K562 (cell line): ENCODE results near the gene MBD3. TPM values are rescaled to one million over a fixed set of nuclear protein-coding genes. Genes with fewer than 3 reads are reported as not detected.
"Not testable (repeated sequence)": the region's sequence is repeated elsewhere in the genome, so short reads cannot be mapped to it uniquely, and the experiment has no call there.

ENCODE experiments used
- ATAC-seq: fragments of 200-7000 bp; cut with Tn5 transposase; 3 replicates; pipeline ENCODE4 v1.9.1; 2020; ENCODE audit warnings: moderate library complexity
- BruUV-seq: library from RNA; stranded (reverse); fragments of 400-500 nt; replicated peaks from 2 replicates; lab custom pipeline; 2021; lab: Mats Ljungman, UMichigan
- CTCF ChIA-PET: fragments of 300-600 bp; formaldehyde crosslinking; extraction: SDS; loops from one replicate; lab custom pipeline; 2021; ENCODE audit warnings: low intra/inter-chr PET ratio; lab: Yijun Ruan, JAX
- POLR2A ChIA-PET: fragments of 300-600, 350-650 bp; sonication (Branson Sonifier 250); formaldehyde crosslinking; extraction: SDS; loops from one replicate; lab custom pipeline; 2021; ENCODE audit warnings: antibody characterized with exemption, inconsistent platforms; lab: Yijun Ruan, JAX
- DNase-seq, 4 experiments: peaks; one replicate each; pipeline versions ENCODE4 v3.0.0 to v3.0.0-alpha.2; 2011 to 2018; ENCODE audit warnings: low spot score in 3 of 4, mixed read lengths in 3 of 4; ENCODE audit errors: extremely low read depth in 1 of 4
- FAIRE-seq: peaks from 2 replicates; lab custom pipeline; 2011; peaks lifted over from hg19 to GRCh38; lab: Jason Lieb, UNC
- H2AFZ ChIP-seq: 2 replicates; pipeline ENCODE4 v1.6.0; 2011; ENCODE audit warnings: low read depth, low read length, control low read depth, inconsistent platforms
- H3K27ac ChIP-seq: fragments of 200-600 bp; 3 replicates; pipeline ENCODE4 v1.8.0; 2011; ENCODE audit warnings: low read depth, mild to moderate bottlenecking, control low read depth, inconsistent platforms, low read length, moderate library complexity, mixed read lengths; ENCODE audit errors: extremely low read depth
- H3K27me3 ChIP-seq, 2 experiments: fragments of 300-600 bp in 1 of 2; 2 replicates in 1 of 2; 3 replicates in 1 of 2; pipeline versions ENCODE4 v1.6.0 to v1.8.0; 2011; ENCODE audit warnings: inconsistent platforms in 2 of 2, low read length in 2 of 2, mild to moderate bottlenecking in 1 of 2, mixed read lengths in 1 of 2, moderate library complexity in 1 of 2; ENCODE audit not compliant: control insufficient read depth in 2 of 2, insufficient read depth in 2 of 2
- H3K36me3 ChIP-seq: fragments of 300-600 bp; 3 replicates; pipeline ENCODE4 v1.8.0; 2011; ENCODE audit warnings: mild to moderate bottlenecking, low read length, inconsistent platforms; ENCODE audit not compliant: control insufficient read depth, insufficient read depth
- H3K4me1 ChIP-seq, 2 experiments: fragments of 200-600 bp in 1 of 2; replicated peaks in 1 of 2; 2 replicates in 1 of 2; 3 replicates in 1 of 2; pipeline versions ENCODE4 v1.5.1 to v1.8.0; 2011; ENCODE audit warnings: inconsistent platforms in 2 of 2, low read length in 2 of 2, mild to moderate bottlenecking in 1 of 2, mixed read lengths in 1 of 2, moderate library complexity in 1 of 2; ENCODE audit not compliant: control insufficient read depth in 2 of 2, insufficient read depth in 2 of 2
- H3K4me2 ChIP-seq: 2 replicates; pipeline ENCODE4 v1.6.1; 2011; ENCODE audit warnings: low read length, control low read depth, inconsistent platforms, mixed read lengths; ENCODE audit not compliant: insufficient read depth
- H3K4me3 ChIP-seq: fragments of 200-600 bp; sonication (generic), shearing (Covaris generic); 2 replicates; pipeline ENCODE4 v1.5.1; 2016; ENCODE audit warnings: control low read depth, inconsistent platforms
- H3K79me2 ChIP-seq: fragments of 200-600 bp; 3 replicates; pipeline ENCODE4 v1.8.0; 2011; ENCODE audit warnings: low read length, inconsistent platforms; ENCODE audit not compliant: control insufficient read depth, insufficient read depth
- H3K9ac ChIP-seq, 2 experiments: 2 replicates each; pipeline versions ENCODE4 v1.6.0 to v1.6.1; 2011; ENCODE audit warnings: low read depth in 2 of 2, low read length in 2 of 2, control low read depth in 1 of 2, inconsistent platforms in 1 of 2, mild to moderate bottlenecking in 1 of 2, mixed read lengths in 1 of 2; ENCODE audit not compliant: insufficient read depth in 1 of 2
- H3K9me1 ChIP-seq: one replicate; pipeline ENCODE4 v1.6.0; 2011; ENCODE audit warnings: inconsistent platforms, mild to moderate bottlenecking, low read length, moderate library complexity; ENCODE audit not compliant: control insufficient read depth, insufficient read depth
- H3K9me3 ChIP-seq: replicated peaks from 2 replicates; pipeline ENCODE4 v1.5.1; 2011; ENCODE audit warnings: low read depth, low read length, inconsistent platforms; ENCODE audit not compliant: control insufficient read depth, insufficient read depth
- H4K20me1 ChIP-seq: replicated peaks from 2 replicates; pipeline ENCODE4 v1.6.1; 2011; ENCODE audit warnings: low read length, inconsistent platforms, mixed read lengths; ENCODE audit not compliant: control insufficient read depth, insufficient read depth
- BHLHE40 ChIP-seq: IDR thresholded peaks from 2 replicates; pipeline ENCODE4 v1.6.1; 2011; ENCODE audit warnings: low read length, improper control_type of control experiment
- FOXK2 ChIP-seq, 2 experiments: fragments of 450-650 bp; IDR thresholded peaks in 1 of 2; conservative IDR thresholded peaks in 1 of 2; 2 replicates each; pipeline ENCODE4 v1.6.1; 2016; ENCODE audit warnings: low read depth in 2 of 2, mild to moderate bottlenecking in 1 of 2
- MECOM ChIP-seq: fragments of 250-450 bp; sonication (Bioruptor Pico); IDR thresholded peaks from 2 replicates; pipeline ENCODE4 v1.8.0; 2022; ENCODE audit warnings: inconsistent platforms
- PHF21A ChIP-seq: fragments of 450-650 bp; IDR thresholded peaks from 2 replicates; pipeline ENCODE4 v1.6.1; 2017; ENCODE audit warnings: low read depth, borderline replicate concordance
- TRIM24 ChIP-seq, 2 experiments: fragments of 450-650 bp; IDR thresholded peaks; 2 replicates each; pipeline ENCODE4 v1.6.1; 2016
- ZNF224 ChIP-seq: sonication (generic); formaldehyde crosslinking; IDR thresholded peaks from 2 replicates; pipeline ENCODE4 v1.8.0; 2022; ENCODE audit warnings: mild to moderate bottlenecking, missing genetic modification reagents
- ZNF707 ChIP-seq: fragments of 250-450 bp; sonication (Bioruptor Pico); conservative IDR thresholded peaks from 2 replicates; pipeline ENCODE4 v1.8.0; 2022; ENCODE audit warnings: inconsistent platforms, mild to moderate bottlenecking, moderate library complexity
- WGBS: fragments of 100-300 bp; shearing (Covaris generic); methylation state at CpG from one replicate; pipeline ENCODE4 v1.1.6; 2016; ENCODE audit warnings: low coverage, mixed read lengths; ENCODE audit not compliant: insufficient coverage; ENCODE audit errors: missing lambda C conversion rate; 5-methylcytosine and 5-hydroxymethylcytosine counted together
- in situ Hi-C: fragments of 300-500 bp; cut with MboI; formaldehyde crosslinking; loops from 4 replicates; pipeline ENCODE4 v1.15.0; 2018; ENCODE audit warnings: inconsistent platforms, mixed read lengths
- intact Hi-C: fragments of 100-400 bp; cut with micrococcal nuclease; formaldehyde crosslinking; loops from 2 replicates; pipeline ENCODE4 v1.14.2; 2022
- polyA plus RNA-seq, 8 experiments: library from polyadenylated mRNA; depleted of rRNA in 4 of 8; stranded (reverse) in 5 of 8; unstranded in 3 of 8; fragments of >200 nt; fragmentation: Nextera tagmentation in 2 of 8; fragmentation: Illumina TruSeq in 1 of 8; extraction: Ambion mirVana in 2 of 8; extraction: Trizol in 1 of 8; gene quantifications; 2 replicates each; pipeline versions ENCODE4 v1.2.1 to v1.2.3, GENCODE V29; 2011 to 2014; ENCODE audit warnings: inconsistent platforms in 1 of 8, missing spikeins in 1 of 8
- total RNA-seq, 7 experiments: library from RNA; depleted of rRNA in 6 of 7; stranded (reverse); fragments of >200 nt in 6 of 7; fragmentation: Illumina TruSeq in 2 of 7; extraction: Trizol in 2 of 7; gene quantifications; 2 replicates each; pipeline versions ENCODE4 v1.2.1 to v1.2.3, GENCODE V29; 2011 to 2021; ENCODE audit warnings: low replicate concordance in 1 of 7

MBD3 gene
- total and polyA plus RNA-seq, 9 of the 15 experiments (the other 6 are each of a cell fraction or from before 2014, with no cell fraction given), result 0.24 to 137 (median 30.9) TPM

GRCh38 chr19:1538978-1539377, 53.7 kb downstream of the MBD3 start:
- Histone ChIP-seq H3K4me2 (no peak overlapping the region), H3K36me3 (no peaks in the 10 kb centered on the region), H3K4me3 (no peak overlapping the region), H3K9me1 (no peaks in the 10 kb centered on the region), H3K9me3 (no peaks in the 10 kb centered on the region), H3K9ac (peak overlapping the region in 1 of 2 experiments; percentile 24; a peak in 1 of 4 replicates), H3K4me1 (peaks cover 8 to 23% of the 10 kb centered on the region in 2 experiments), H3K27ac (no peak overlapping the region), H3K27me3 (no peaks in the 10 kb centered on the region; a peak in 1 of 5 replicates), H2AFZ (no peak overlapping the region), H3K79me2 (no peaks in the 10 kb centered on the region), H4K20me1 (no peaks in the 10 kb centered on the region)
- BruUV-seq, result no TSS peak
- ATAC-seq (no peak), FAIRE-seq (no peak), DNase-seq (no peak)
- WGBS, result 35% methylated on average over 7 of the region's 15 CpGs
- in situ Hi-C loops (no loop called here), intact Hi-C loops (no loop called here)
- CTCF ChIA-PET, result no interaction called here
- TF ChIP-seq BHLHE40 (no peak), PHF21A (no peak), MECOM (CRISPR knock-in tag) (no peak), TRIM24 (IDR thresholded peaks at IDR 0.05) (no peak), ZNF224 (CRISPR knock-in tag) (no peak), FOXK2 (conservative IDR thresholded peaks at IDR 0.05 in 1 of 2, IDR thresholded peaks at IDR 0.05 in 1 of 2; ENCODE audit: low read depth in 2 of 2) (no peak)
- POLR2A ChIA-PET, result no interaction called here

- intact Hi-C loops, H3K9ac ChIP-seq, H3K36me3 ChIP-seq, ATAC-seq, CTCF ChIA-PET, H3K9me3 ChIP-seq, BruUV-seq, H4K20me1 ChIP-seq, DNase-seq, FAIRE-seq, H3K4me2 ChIP-seq, H2AFZ ChIP-seq, H3K4me3 ChIP-seq, H3K9me1 ChIP-seq, H3K27ac ChIP-seq, H3K79me2 ChIP-seq, in situ Hi-C loops, POLR2A ChIA-PET: not testable (repeated sequence)
- 64% methylated on average over 7 of the region's 7 CpGs for WGBS
- Histone ChIP-seq H3K4me1 (peaks cover 0 to 22% of the 10 kb centered on the region in 2 experiments; a peak in 2 of 5 replicates), H3K27me3 (peaks cover 0 to 14% of the 10 kb centered on the region in 2 experiments; a peak in 1 of 5 replicates)
- TF ChIP-seq ZNF707 (CRISPR knock-in tag), result peak; percentile 76; the same call in 1 of the 2 replicates
Observed at GRCh38 chr19:1535699-1536098, 57.0 kb downstream of the MBD3 start.
